ENCODE data around the gene GLYAT.

The GLYAT gene

DNA sequence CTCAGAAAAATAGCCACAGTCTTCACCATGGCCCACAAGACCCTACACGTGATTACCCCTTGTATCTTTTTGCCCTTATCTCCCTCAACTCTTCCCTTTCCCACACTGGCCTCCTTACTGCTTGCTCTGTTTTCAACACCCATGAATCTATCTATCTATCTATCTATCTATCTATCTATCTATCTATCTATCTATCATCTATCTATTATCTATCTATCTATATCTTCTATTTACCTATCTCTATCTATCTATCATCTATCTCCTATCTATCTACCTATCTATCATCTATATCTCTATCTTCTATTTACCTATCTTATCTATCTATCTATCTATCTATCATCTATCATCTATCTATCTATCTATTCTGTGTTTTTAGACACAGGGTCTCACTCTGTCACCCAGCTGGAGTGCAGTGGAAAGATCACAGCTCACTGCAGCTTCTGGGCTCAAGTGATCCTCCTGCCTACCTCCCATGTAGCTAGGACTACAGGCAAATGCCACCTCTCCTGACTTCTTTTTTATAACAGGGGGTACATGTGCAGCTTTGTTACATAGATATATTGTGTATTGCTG is 55.1 kb downstream of the GLYAT start:
- DNase-seq (ENCODE audit: low read depth) = no peak

DNA sequence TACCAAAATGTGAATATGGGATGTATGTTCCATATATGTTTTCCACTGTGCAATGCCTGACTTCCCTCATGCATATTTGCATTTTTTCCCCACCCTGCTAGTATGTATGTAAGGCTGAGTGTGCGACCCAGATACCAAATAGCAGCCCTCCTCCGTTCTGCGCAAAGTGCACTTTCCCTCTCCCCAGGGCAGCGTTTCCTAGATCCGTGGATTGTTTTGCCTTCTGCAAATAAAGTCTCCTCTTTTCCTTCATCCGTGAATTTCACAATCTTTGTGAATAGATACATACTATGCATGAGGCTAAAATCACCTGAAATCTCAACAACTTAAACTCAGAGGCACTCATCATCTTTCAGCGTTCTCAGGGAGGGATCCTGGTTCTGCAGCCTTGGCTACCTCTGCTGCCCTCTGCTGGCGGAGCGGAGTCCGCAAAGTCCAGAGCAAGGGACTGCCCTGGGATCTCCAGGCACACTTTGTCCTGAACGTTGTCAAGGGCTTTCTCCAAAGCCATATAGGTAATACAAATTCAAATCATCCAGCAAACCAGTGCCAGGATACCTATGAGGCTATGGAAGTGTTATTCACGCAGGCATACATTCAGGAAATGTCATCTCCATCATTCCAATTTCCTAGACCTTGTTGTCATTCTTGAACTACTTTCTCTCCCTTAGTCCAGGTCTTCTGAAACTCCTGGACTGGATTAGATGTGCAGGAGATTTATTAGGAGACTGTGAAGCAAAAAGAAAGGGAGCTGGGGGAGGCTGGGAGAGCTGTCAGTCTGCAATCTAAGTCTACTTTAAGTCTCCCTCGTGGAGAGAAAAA is 56.2 kb downstream of the GLYAT start:
- peak; percentile 28 for DNase-seq (ENCODE audit: low read depth)

DNA sequence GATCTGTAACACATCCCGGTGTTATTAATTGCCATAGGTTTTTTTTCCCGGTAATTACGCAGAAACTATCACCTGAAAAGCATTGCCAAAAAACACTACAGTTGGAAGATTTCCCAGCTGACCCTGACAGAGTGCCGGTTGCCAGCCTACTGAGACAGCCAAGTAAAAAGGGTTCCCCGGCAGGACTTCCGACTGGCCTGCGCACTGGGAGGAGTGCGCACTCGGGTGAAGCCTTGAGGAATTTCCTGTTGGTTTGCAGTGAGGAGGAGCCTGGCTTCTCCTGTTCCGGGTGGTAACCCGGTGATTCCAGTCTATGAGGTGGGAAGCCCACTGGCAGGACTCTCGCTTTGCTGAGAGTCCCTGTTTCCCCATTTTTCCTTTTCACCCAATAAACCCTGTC is 57.1 kb downstream of the GLYAT start:
- DNase-seq (ENCODE audit: low read depth) = no peak

DNA sequence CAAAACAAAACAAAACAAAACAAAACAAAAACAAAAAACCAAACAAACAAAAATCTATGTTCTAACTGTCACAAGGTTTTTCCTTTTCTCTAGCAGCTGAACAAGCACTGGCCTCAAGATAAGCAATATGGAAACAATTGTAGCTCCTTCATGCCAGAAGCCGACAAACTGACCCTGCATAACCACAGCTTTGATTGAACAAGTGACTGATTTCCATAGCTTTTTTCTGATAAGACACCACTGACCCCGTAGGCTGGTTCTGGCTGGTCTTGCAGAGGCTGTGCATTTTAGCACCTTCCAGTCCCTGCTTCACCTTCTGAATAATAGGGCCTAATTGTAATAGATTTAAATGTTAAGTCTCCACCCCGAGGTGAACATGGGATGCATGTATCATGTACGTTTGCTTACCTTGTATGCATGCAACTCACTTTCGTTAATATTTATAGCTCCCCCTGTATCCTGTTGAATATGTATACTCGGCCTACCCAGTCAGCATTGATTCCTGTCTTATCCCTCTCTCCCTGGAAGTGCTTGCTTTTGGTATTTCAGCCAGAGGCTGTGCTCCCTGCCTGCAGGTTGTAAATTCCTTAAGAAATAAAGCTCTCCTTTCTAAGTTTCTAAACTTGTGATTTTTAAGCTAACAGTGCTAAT is 59.6 kb downstream of the GLYAT start:
- no peak for DNase-seq (ENCODE audit: low read depth)

DNA sequence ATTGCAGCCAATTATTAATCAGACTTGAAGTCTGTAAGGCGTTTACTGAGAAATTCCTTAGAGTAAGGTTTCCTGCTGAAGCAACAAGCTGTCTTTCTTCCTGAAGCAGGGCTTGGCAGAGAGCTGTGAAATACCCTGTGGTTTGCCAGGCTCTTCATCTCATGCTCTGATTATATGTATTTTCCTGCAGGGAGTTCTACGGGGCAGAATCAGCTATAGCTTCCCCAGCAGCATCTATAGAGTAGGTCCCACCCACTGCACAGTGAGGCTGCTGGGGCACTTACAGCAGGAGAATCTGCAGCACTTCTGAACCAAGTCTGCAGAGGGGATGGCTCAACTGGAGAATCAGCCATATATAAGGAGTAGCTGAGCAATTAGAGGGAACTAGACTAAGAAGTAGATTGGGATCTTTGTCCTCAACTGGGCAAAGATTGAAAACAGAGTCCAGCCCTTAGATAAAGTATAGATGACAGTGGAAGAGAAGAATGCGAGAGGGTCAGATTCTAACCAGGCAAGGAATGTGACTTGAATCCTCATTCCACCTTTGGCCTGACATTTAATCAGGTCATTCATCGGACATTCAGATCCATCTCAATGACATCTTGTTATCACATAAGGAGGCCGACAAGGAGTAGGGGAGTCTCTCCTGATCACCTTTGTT is 71.7 kb downstream of the GLYAT start:
- no peak for DNase-seq (ENCODE audit: low read depth)

DNA sequence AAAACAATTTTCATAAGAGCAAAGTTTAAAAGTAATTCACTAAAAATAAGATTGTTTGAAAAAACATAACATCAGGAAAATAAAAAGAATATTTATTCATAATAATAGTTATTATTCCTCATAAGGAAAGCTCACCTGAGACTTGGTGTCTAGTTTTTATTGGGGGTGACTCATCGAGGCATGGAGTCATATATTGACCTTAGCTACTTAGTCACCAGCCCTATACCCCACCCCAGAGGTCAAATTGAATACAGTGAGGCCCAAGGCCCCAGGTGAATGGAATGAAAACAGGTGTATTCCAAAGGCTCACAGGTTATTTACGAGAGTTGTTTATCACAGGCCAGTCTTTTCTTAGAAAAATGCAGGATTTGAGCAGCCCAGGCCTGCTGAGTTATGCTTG is 72.3 kb downstream of the GLYAT start:
- DNase-seq (ENCODE audit: low read depth) = no peak

Measured in HS-5 (cell line).